ENCODE measurements around the gene MYEF2.

MYEF2 gene

GRCh38 chr15:48182749-48183148 lies 4.7 kb upstream of the MYEF2 start:
- no peak for TF ChIP-seq TAF1 (IDR thresholded peaks at IDR 0.05; ENCODE audit: borderline replicate concordance, low read depth, low read length)
- no peak for TF ChIP-seq POLR2A (IDR thresholded peaks at IDR 0.05; ENCODE audit: low read depth, low read length)
- TF ChIP-seq POLR2AphosphoS5 (IDR thresholded peaks at IDR 0.05; ENCODE audit: low read depth, low read length): no peak
- DNase-seq (ENCODE audit: insufficient read length) (no peak), FAIRE-seq (no peak)

- TF ChIP-seq POLR2AphosphoS5 (IDR thresholded peaks at IDR 0.05; ENCODE audit: low read depth, low read length) (no peak), TAF1 (IDR thresholded peaks at IDR 0.05; ENCODE audit: borderline replicate concordance, low read depth, low read length) (no peak), POLR2A (IDR thresholded peaks at IDR 0.05; ENCODE audit: low read depth, low read length) (no peak)
- FAIRE-seq (no peak), DNase-seq (ENCODE audit: insufficient read length) (no peak)
Observed at GRCh38 chr15:48178648-48178931, 495 bp upstream of the MYEF2 start.

- FAIRE-seq: peak; percentile 81
- DNase-seq (ENCODE audit: insufficient read length): no peak
- TF ChIP-seq TAF1 (IDR thresholded peaks at IDR 0.05; ENCODE audit: borderline replicate concordance, low read depth, low read length): no peak
- no peak for TF ChIP-seq POLR2AphosphoS5 (IDR thresholded peaks at IDR 0.05; ENCODE audit: low read depth, low read length)
- no peak for TF ChIP-seq POLR2A (IDR thresholded peaks at IDR 0.05; ENCODE audit: low read depth, low read length)
Observed at GRCh38 chr15:48177383-48177765, 721 bp downstream of the MYEF2 start.

GRCh38 chr15:48176957-48177356 lies 1.1 kb downstream of the MYEF2 start:
- FAIRE-seq (no peak), DNase-seq (ENCODE audit: insufficient read length) (no peak)
- TF ChIP-seq POLR2A (IDR thresholded peaks at IDR 0.05; ENCODE audit: low read depth, low read length) (no peak), TAF1 (IDR thresholded peaks at IDR 0.05; ENCODE audit: borderline replicate concordance, low read depth, low read length) (no peak), POLR2AphosphoS5 (IDR thresholded peaks at IDR 0.05; ENCODE audit: low read depth, low read length) (no peak)

- TF ChIP-seq POLR2AphosphoS5 (IDR thresholded peaks at IDR 0.05; ENCODE audit: low read depth, low read length): no peak
- no peak for TF ChIP-seq POLR2A (IDR thresholded peaks at IDR 0.05; ENCODE audit: low read depth, low read length)
- TF ChIP-seq TAF1 (IDR thresholded peaks at IDR 0.05; ENCODE audit: borderline replicate concordance, low read depth, low read length): no peak
- FAIRE-seq (no peak), DNase-seq (ENCODE audit: insufficient read length) (no peak)
Observed at GRCh38 chr15:48176112-48176511, 2.0 kb downstream of the MYEF2 start.

- TF ChIP-seq POLR2AphosphoS5 (IDR thresholded peaks at IDR 0.05; ENCODE audit: low read depth, low read length) (no peak), TAF1 (IDR thresholded peaks at IDR 0.05; ENCODE audit: borderline replicate concordance, low read depth, low read length) (no peak), POLR2A (IDR thresholded peaks at IDR 0.05; ENCODE audit: low read depth, low read length) (no peak)
- FAIRE-seq (peak; percentile 14), DNase-seq (ENCODE audit: insufficient read length) (no peak)
Observed at GRCh38 chr15:48175126-48175525, 3.0 kb downstream of the MYEF2 start.

GRCh38 chr15:48170981-48171380 lies 7.1 kb downstream of the MYEF2 start:
- DNase-seq (ENCODE audit: insufficient read length) (no peak), FAIRE-seq (no peak)
- TF ChIP-seq TAF1 (IDR thresholded peaks at IDR 0.05; ENCODE audit: borderline replicate concordance, low read depth, low read length): no peak
- no peak for TF ChIP-seq POLR2A (IDR thresholded peaks at IDR 0.05; ENCODE audit: low read depth, low read length)
- no peak for TF ChIP-seq POLR2AphosphoS5 (IDR thresholded peaks at IDR 0.05; ENCODE audit: low read depth, low read length)

GRCh38 chr15:48168616-48169015 lies 9.5 kb downstream of the MYEF2 start:
- no peak for TF ChIP-seq TAF1 (IDR thresholded peaks at IDR 0.05; ENCODE audit: borderline replicate concordance, low read depth, low read length)
- TF ChIP-seq POLR2A (IDR thresholded peaks at IDR 0.05; ENCODE audit: low read depth, low read length): no peak
- TF ChIP-seq POLR2AphosphoS5 (IDR thresholded peaks at IDR 0.05; ENCODE audit: low read depth, low read length): no peak
- FAIRE-seq: no peak
- DNase-seq (ENCODE audit: insufficient read length): no peak

- FAIRE-seq (no peak), DNase-seq (ENCODE audit: insufficient read length) (no peak)
- TF ChIP-seq TAF1 (IDR thresholded peaks at IDR 0.05; ENCODE audit: borderline replicate concordance, low read depth, low read length) (no peak), POLR2AphosphoS5 (IDR thresholded peaks at IDR 0.05; ENCODE audit: low read depth, low read length) (no peak), POLR2A (IDR thresholded peaks at IDR 0.05; ENCODE audit: low read depth, low read length) (no peak)
Observed at GRCh38 chr15:48153526-48153925, 24.6 kb downstream of the MYEF2 start.

- no peak for TF ChIP-seq POLR2A (IDR thresholded peaks at IDR 0.05; ENCODE audit: low read depth, low read length)
- TF ChIP-seq POLR2AphosphoS5 (IDR thresholded peaks at IDR 0.05; ENCODE audit: low read depth, low read length): no peak
- TF ChIP-seq TAF1 (IDR thresholded peaks at IDR 0.05; ENCODE audit: borderline replicate concordance, low read depth, low read length): no peak
- no peak for DNase-seq (ENCODE audit: insufficient read length)
- FAIRE-seq: no peak
Observed at GRCh38 chr15:48149858-48150257, 28.2 kb downstream of the MYEF2 start.

GRCh38 chr15:48147358-48147757 lies 30.7 kb downstream of the MYEF2 start:
- no peak for FAIRE-seq
- DNase-seq (ENCODE audit: insufficient read length): no peak
- TF ChIP-seq TAF1 (IDR thresholded peaks at IDR 0.05; ENCODE audit: borderline replicate concordance, low read depth, low read length) (no peak), POLR2A (IDR thresholded peaks at IDR 0.05; ENCODE audit: low read depth, low read length) (no peak), POLR2AphosphoS5 (IDR thresholded peaks at IDR 0.05; ENCODE audit: low read depth, low read length) (no peak)

- FAIRE-seq (no peak), DNase-seq (ENCODE audit: insufficient read length) (no peak)
- TF ChIP-seq POLR2AphosphoS5 (IDR thresholded peaks at IDR 0.05; ENCODE audit: low read depth, low read length) (no peak), TAF1 (IDR thresholded peaks at IDR 0.05; ENCODE audit: borderline replicate concordance, low read depth, low read length) (no peak), POLR2A (IDR thresholded peaks at IDR 0.05; ENCODE audit: low read depth, low read length) (no peak)
Observed at GRCh38 chr15:48145923-48146322, 32.2 kb downstream of the MYEF2 start.

GRCh38 chr15:48144889-48145288 lies 33.2 kb downstream of the MYEF2 start:
- DNase-seq (ENCODE audit: insufficient read length): no peak
- TF ChIP-seq TAF1 (IDR thresholded peaks at IDR 0.05; ENCODE audit: borderline replicate concordance, low read depth, low read length) (no peak), POLR2AphosphoS5 (IDR thresholded peaks at IDR 0.05; ENCODE audit: low read depth, low read length) (no peak), POLR2A (IDR thresholded peaks at IDR 0.05; ENCODE audit: low read depth, low read length) (no peak)
- no peak for FAIRE-seq
